B cell (primary cell): Measurements from ENCODE around the gene FOXN4. TPM values are rescaled to one million over a fixed set of nuclear protein-coding genes. Genes with fewer than 3 reads are reported as not detected.

Source experiments
- ATAC-seq: fragments of 200-7000 bp; cut with Tn5 transposase; one replicate; pipeline ENCODE4 v1.10.0; 2021; ENCODE audit warnings: low read depth, mild to moderate bottlenecking, moderate number of reproducible peaks, moderate library complexity
- CTCF ChIA-PET: fragments of 350-600 bp; sonication (Branson Sonifier 250); formaldehyde crosslinking; loops from one replicate; lab custom pipeline; 2021; ENCODE audit warnings: antibody characterized with exemption, inconsistent platforms; lab: Charles Lee
- POLR2A ChIA-PET: fragments of 350-600 bp; sonication (Branson Sonifier 250); formaldehyde crosslinking; loops from one replicate; lab custom pipeline; 2021; ENCODE audit warnings: antibody characterized with exemption; lab: Charles Lee
- DNase-seq: peaks from one replicate; pipeline ENCODE4 v3.0.0; 2013
- H2AFZ ChIP-seq: 2 replicates; pipeline ENCODE4 v1.6.1; 2012; ENCODE audit warnings: mild to moderate bottlenecking, low read depth, low read length; ENCODE audit not compliant: insufficient read depth, poor library complexity, severe bottlenecking
- H3K27ac ChIP-seq, 2 donors: 1 replicate in 1 of 2; 2 replicates in 1 of 2; pipeline ENCODE4 v1.5.1; 2012 to 2013; ENCODE audit warnings: low read length in 2 of 2, mild to moderate bottlenecking in 2 of 2, moderate library complexity in 1 of 2
- H3K27me3 ChIP-seq, 4 experiments: fragments of 200-600 bp in 1 of 4; sonication (generic) in 1 of 4; replicated peaks in 1 of 4; 1 replicate in 2 of 4; 2 replicates in 2 of 4; pipeline versions ENCODE4 v1.6.1 to v1.7.0; 2013 to 2016; ENCODE audit warnings: low read length in 3 of 4, mild to moderate bottlenecking in 2 of 4, mixed read lengths in 1 of 4, moderate library complexity in 1 of 4; ENCODE audit not compliant: insufficient read depth in 4 of 4, control insufficient read depth in 3 of 4; ENCODE audit errors: control extremely low read depth in 1 of 4
- H3K36me3 ChIP-seq, 2 experiments: replicated peaks in 1 of 2; 1 replicate in 1 of 2; 2 replicates in 1 of 2; pipeline versions ENCODE4 v1.6.1 to v1.7.1; 2013; ENCODE audit warnings: low read length in 1 of 2; ENCODE audit not compliant: insufficient read depth in 2 of 2, control insufficient read depth in 1 of 2; ENCODE audit errors: control extremely low read depth in 1 of 2, extremely low read depth in 1 of 2
- H3K4me1 ChIP-seq, 2 donors: fragments of 200-600 bp in 1 of 2; sonication (generic) in 1 of 2; 1 replicate in 1 of 2; 2 replicates in 1 of 2; pipeline versions ENCODE4 v1.5.1 to v1.6.1; 2013 to 2017; ENCODE audit warnings: low read length in 2 of 2; ENCODE audit not compliant: control insufficient read depth in 2 of 2, insufficient read depth in 2 of 2
- H3K4me2 ChIP-seq: replicated peaks from 2 replicates; pipeline ENCODE3; 2012; ENCODE audit warnings: mild to moderate bottlenecking, low read depth, low read length; ENCODE audit not compliant: poor library complexity, severe bottlenecking
- H3K4me3 ChIP-seq, 5 experiments: fragments of 200-600 bp in 1 of 5; sonication (generic) in 1 of 5; 1 replicate in 3 of 5; 2 replicates in 2 of 5; pipeline versions ENCODE4 v1.5.1 to v1.7.0; 2011 to 2016; ENCODE audit warnings: low read length in 4 of 5, mild to moderate bottlenecking in 4 of 5, low read depth in 2 of 5, control low read depth in 1 of 5, moderate library complexity in 1 of 5; ENCODE audit not compliant: insufficient read depth in 1 of 5; ENCODE audit errors: control extremely low read depth in 1 of 5, extremely low read depth in 1 of 5
- H3K79me2 ChIP-seq: fragments of 200-600 bp; sonication (generic); one replicate; pipeline ENCODE4 v1.6.0; 2016; ENCODE audit warnings: low read length; ENCODE audit not compliant: control insufficient read depth, insufficient read depth
- H3K9ac ChIP-seq: fragments of 200-600 bp; sonication (generic); 2 replicates; pipeline ENCODE4 v1.6.1; 2017; ENCODE audit warnings: mild to moderate bottlenecking, low read length, moderate library complexity
- H3K9me3 ChIP-seq, 3 donors: one replicate each; pipeline versions ENCODE4 v1.6.1 to v1.7.1; 2013; ENCODE audit warnings: low read length in 2 of 3; ENCODE audit not compliant: control insufficient read depth in 2 of 3, insufficient read depth in 1 of 3; ENCODE audit errors: control extremely low read depth in 1 of 3
- H4K20me1 ChIP-seq: 2 replicates; pipeline ENCODE4 v1.6.0; 2012; ENCODE audit warnings: mild to moderate bottlenecking, low read length; ENCODE audit not compliant: insufficient read depth, control insufficient read depth, poor library complexity, severe bottlenecking
- H3K27ac Mint-ChIP-seq: one replicate; pipeline ENCODE4 v1.8.0; 2021; ENCODE audit warnings: mixed read lengths
- H3K27me3 Mint-ChIP-seq: one replicate; pipeline ENCODE4 v1.8.0; 2021; ENCODE audit warnings: mixed read lengths
- H3K4me1 Mint-ChIP-seq: one replicate; pipeline ENCODE4 v1.8.0; 2021; ENCODE audit warnings: mixed read lengths
- H3K4me3 Mint-ChIP-seq: one replicate; pipeline ENCODE4 v1.8.0; 2021; ENCODE audit warnings: mixed read lengths
- H3K9me3 Mint-ChIP-seq: one replicate; pipeline ENCODE4 v1.8.0; 2022; ENCODE audit warnings: mixed read lengths; ENCODE audit not compliant: insufficient read depth
- EZH2 ChIP-seq: IDR thresholded peaks from 2 replicates; pipeline ENCODE4 v1.6.1; 2012; ENCODE audit warnings: borderline replicate concordance, low read depth, mild to moderate bottlenecking, moderate library complexity, low read length; ENCODE audit not compliant: insufficient read depth, poor library complexity, severe bottlenecking
- WGBS: methylation state at CpG from one replicate; pipeline ENCODE4 v1.1.5; 2013; ENCODE audit warnings: missing lambda C conversion rate; ENCODE audit not compliant: insufficient coverage; 5-methylcytosine and 5-hydroxymethylcytosine counted together
- intact Hi-C: fragments of 100-400 bp; cut with micrococcal nuclease; formaldehyde crosslinking; loops from one replicate; pipeline ENCODE4 v1.10.0; 2022
- polyA plus RNA-seq: library from polyadenylated mRNA; depleted of rRNA; stranded (reverse); fragments of >200 nt; gene quantifications from 2 replicates; pipeline ENCODE4 v1.2.3, GENCODE V29; 2012
- total RNA-seq, 2 donors: library from RNA; stranded (reverse); fragments of 120-200 nt in 1 of 2; gene quantifications; 1 replicate in 1 of 2; 2 replicates in 1 of 2; pipeline versions ENCODE4 v1.2.3 to v1.2.4, GENCODE V29; 2013 to 2022
- TF ChIP-seq, protein P1 (sequence below): fragments of 200-600 bp; IDR thresholded peaks from one replicate; pipeline ENCODE4 v1.8.0; 2022; ENCODE audit warnings: antibody characterized with exemption, mild to moderate bottlenecking

Gene FOXN4
- total and polyA plus RNA-seq, 2 donors (not counting 1 experiment from before 2014, with no cell fraction given): not detected

DNA sequence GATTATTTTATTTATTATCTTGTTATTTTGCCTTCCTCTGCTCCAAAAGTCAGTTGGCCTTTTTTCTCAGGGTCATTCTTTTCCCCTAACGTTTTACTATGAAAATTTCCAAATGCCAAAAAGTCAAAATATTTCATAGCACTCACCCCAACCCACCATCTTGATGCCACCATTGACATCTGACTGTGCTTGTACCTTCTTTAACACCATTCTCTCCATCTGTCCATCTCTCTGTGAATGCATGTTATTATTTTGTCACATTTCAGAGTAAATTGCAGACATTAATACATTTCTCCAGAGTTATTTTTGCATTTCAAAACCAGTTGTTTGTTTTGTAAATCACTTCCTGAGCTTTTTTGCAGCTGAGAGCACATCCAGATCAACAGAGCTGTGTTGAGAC is 38.6 kb downstream of the FOXN4 start:
- Histone ChIP-seq H3K4me2 (no peak overlapping the region), H3K36me3 (no peaks in the 10 kb centered on the region), H3K27me3 (no peaks in the 10 kb centered on the region), H3K4me1 (no peaks in the 10 kb centered on the region), H3K79me2 (no peaks in the 10 kb centered on the region), H3K27ac (no peak overlapping the region), H3K4me3 (no peak overlapping the region), H3K9ac (no peak overlapping the region), H3K9me3 (peaks cover 0 to 5% (median 0%) of the 10 kb centered on the region in 3 donors), H4K20me1 (no peaks in the 10 kb centered on the region), H2AFZ (no peak overlapping the region)
- Mint-ChIP-seq H3K27ac (no peak overlapping the region), H3K4me3 (no peak overlapping the region), H3K9me3 (peaks cover 5% of the 10 kb centered on the region), H3K4me1 (no peaks in the 10 kb centered on the region), H3K27me3 (peaks cover 13% of the 10 kb centered on the region)
- no CpG with 5 or more reads among the region's 1 CpG for WGBS
- TF ChIP-seq, protein P1, sequence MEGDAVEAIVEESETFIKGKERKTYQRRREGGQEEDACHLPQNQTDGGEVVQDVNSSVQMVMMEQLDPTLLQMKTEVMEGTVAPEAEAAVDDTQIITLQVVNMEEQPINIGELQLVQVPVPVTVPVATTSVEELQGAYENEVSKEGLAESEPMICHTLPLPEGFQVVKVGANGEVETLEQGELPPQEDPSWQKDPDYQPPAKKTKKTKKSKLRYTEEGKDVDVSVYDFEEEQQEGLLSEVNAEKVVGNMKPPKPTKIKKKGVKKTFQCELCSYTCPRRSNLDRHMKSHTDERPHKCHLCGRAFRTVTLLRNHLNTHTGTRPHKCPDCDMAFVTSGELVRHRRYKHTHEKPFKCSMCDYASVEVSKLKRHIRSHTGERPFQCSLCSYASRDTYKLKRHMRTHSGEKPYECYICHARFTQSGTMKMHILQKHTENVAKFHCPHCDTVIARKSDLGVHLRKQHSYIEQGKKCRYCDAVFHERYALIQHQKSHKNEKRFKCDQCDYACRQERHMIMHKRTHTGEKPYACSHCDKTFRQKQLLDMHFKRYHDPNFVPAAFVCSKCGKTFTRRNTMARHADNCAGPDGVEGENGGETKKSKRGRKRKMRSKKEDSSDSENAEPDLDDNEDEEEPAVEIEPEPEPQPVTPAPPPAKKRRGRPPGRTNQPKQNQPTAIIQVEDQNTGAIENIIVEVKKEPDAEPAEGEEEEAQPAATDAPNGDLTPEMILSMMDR: no peak
- TF ChIP-seq EZH2: no peak
- intact Hi-C loops: no loop called here
- no peak for DNase-seq
- ATAC-seq: no peak
- CTCF ChIA-PET: no interaction called here
- POLR2A ChIA-PET: no interaction called here

DNA sequence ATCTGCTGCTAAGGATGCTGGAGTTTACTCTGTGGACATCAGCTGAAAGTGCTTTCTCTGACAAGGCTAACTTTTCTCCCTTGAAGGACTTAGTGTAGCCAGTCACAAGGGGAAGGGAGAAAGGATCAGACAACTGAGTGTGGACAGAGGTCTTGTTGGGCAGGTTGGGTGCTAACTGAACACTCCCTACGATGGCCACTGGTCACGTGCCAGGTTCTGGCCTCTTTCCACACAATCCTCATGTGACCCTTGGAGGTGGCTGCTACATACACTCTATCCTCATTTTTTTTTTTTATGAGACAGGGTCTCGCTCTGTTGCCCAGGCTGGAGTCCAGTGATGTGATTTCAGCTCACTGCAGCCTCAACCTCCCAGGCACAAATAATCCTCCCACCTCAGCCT is 39.7 kb downstream of the FOXN4 start:
- Mint-ChIP-seq H3K27ac (no peak overlapping the region), H3K9me3 (peaks cover 5% of the 10 kb centered on the region), H3K27me3 (peaks cover 7% of the 10 kb centered on the region), H3K4me1 (no peaks in the 10 kb centered on the region), H3K4me3 (no peak overlapping the region)
- Histone ChIP-seq H3K79me2 (no peaks in the 10 kb centered on the region), H3K27me3 (no peaks in the 10 kb centered on the region), H3K36me3 (no peaks in the 10 kb centered on the region), H3K4me1 (no peaks in the 10 kb centered on the region), H3K9ac (no peak overlapping the region), H4K20me1 (no peaks in the 10 kb centered on the region), H2AFZ (no peak overlapping the region), H3K4me3 (no peak overlapping the region), H3K4me2 (no peak overlapping the region), H3K9me3 (peaks cover 0 to 6% (median 0%) of the 10 kb centered on the region in 3 donors), H3K27ac (no peak overlapping the region)
- CTCF ChIA-PET: no interaction called here
- 89% methylated on average over 3 of the region's 3 CpGs for WGBS
- POLR2A ChIA-PET: no interaction called here
- TF ChIP-seq, protein P1: no peak
- TF ChIP-seq EZH2: no peak
- intact Hi-C loops: no loop called here
- no peak for DNase-seq
- ATAC-seq: no peak
